HG03196 (cell line): Measurements from ENCODE around the gene UBE2G1.
"Not testable (repeated sequence)": the region's sequence is repeated elsewhere in the genome, so short reads cannot be mapped to it uniquely, and the experiment has no call there.

Source experiments
- ATAC-seq: cut with Tn5 transposase; IDR thresholded peaks from one replicate; pipeline ENCODE4 v1.9.1; 2021; ENCODE audit not compliant: unreplicated experiment

The UBE2G1 gene

DNA sequence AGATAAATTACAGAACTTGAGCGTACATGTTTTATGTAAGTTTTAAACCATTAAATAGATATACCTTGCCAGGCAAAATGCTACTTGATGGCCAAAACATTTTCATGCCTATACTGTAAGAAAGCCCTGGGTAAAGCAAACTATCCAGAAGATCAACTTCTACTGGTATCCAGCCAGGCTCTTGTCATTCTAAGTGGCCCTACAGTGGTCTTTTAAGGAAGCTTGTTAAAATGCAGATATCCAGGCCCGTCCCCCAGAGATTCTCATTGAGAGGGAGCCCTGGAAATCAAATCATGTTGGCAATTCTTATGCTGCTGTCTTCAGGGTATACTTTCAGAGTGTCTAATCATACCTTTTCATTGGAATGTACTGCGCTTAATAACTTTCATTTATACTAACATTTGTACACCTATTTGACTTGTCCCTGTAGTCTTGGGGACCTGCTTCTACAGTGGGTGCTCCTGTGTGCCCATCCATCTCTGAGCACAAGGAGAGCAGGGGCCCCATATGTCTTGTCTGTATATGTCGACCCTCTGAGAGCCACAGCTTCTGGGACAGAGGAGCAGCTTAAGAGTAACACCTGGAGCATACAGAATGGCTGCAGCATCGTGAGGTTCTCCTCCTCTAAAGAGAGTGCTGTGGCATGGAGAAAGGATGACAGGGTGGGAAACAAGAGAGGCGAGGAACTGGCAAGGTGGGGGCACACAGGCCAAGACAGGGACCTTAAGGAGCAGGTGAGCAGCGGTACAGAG is 59.1 kb downstream of the UBE2G1 start:
- no peak for ATAC-seq

DNA sequence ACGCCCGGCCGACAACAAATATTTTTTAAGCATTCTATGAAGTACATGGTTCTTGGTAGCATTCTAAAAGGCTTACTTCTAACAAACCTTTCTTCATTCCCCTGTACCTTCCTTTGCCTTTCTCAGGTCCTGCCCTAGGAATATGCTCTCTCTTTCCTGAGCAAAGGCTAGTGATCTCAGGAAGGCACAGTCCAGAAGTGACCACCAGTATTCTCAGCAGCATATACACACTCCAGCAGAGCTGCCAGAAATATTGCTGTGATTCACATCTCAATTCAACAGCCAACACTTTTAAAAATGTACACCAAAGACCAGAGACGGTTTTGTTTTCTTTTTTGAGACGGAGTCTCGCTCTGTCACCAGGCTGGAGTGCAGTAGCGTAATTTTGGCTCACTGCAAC is 61.3 kb downstream of the UBE2G1 start:
- ATAC-seq, result no peak

GRCh38 chr17:4304417-4305027 is 62.0 kb downstream of the UBE2G1 start:
- ATAC-seq, result no peak

DNA sequence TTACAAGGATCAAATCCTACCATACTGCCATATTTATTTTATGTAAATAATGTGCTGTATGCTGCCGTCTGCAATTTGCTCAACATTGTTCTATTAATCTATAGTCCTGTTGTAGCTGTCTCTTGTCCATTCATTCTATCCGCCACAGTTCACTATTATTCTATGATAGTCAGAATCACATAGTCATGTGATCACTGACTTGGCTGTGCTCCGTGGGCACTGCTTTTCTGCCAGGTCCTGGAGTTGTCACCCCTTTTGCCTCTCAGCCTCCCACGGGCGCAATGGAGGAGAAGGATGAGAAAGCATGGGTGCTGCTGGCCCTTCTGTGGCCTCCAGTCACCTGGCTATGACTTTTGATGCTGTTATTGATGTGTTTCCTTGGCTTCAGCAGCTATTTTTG is 65.4 kb downstream of the UBE2G1 start:
- no peak for ATAC-seq

DNA sequence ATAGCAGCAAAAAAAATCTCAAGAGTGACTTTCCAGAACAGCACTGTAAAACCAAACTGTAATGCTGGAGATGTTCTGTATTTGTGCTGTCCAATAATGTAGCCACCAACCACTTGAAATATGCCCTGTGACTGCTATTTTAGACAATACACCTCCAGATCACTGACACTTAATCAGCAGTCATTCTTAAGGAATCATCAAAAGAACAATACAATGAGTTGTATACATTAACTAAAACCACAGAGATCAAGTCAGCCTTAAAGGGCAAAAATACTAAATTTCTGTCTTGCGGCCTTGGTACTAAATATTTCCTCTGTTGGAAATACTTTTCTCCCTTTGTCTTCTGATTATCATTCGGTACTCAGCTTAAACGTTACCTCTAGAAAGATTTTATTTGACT is 69.1 kb downstream of the UBE2G1 start:
- no peak for ATAC-seq

DNA sequence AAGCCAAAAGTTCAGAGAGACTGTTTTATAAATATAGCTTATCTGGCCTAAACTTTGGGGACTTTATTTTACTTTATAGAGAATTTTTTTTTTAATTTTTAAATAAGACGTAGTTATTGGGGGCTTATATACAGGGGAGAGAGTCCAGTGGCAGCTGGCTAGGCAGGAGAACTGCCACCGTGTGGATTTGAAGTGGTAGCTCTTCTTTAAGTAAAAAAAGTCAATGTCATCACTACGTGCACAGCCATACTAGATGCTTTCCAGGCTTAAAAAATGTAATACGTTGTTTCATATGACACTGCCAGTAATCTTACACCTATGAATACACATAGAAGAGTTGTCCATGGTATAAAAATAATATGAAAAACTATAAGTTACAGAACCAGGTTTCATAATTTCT is 70.8 kb downstream of the UBE2G1 start:
- no peak for ATAC-seq

- no peak for ATAC-seq
Measured at GRCh38 chr17:4293572-4293971, 72.9 kb downstream of the UBE2G1 start.

DNA sequence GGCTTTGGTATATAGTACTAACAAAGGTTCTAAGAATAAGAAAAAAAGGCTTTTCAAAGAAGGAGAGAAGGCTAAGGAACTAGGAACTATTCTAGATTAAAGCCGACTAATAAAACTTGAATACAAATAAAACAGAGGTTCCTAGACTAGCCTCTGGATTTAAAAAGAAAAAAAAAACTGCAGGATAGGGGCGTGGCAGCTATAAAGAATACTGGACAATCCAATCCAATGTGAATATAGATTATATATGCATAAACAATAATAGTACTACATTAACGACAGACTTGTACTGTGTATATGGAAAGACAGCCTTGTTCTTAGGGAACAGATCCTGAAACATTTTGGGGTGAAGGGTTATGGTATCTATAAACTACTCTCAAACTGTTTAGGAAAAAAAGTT is 78.8 kb downstream of the UBE2G1 start:
- ATAC-seq, result no peak

- no peak for ATAC-seq
Measured at GRCh38 chr17:4276514-4276913, 90.0 kb downstream of the UBE2G1 start.

DNA sequence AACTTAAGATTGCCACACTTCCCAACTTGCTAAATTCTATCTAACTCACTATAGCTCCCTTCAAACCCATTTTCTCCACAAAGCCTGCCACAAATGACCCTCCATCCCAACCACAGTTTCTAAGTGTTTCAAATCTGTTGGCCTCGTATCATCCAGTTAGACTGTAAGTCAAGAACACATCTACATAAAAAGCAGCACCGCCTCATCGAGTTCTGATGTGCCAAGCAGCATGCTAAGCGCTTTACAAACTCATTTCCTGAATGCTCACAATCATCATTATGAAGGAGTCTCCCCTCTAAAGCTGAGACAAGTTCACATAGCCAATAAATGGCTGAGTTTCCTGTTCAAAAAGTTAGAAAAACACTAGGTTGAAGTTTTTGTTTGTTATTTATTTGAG is 93.5 kb downstream of the UBE2G1 start:
- no peak for ATAC-seq

GRCh38 chr17:4272213-4272971 is 94.1 kb downstream of the UBE2G1 start:
- no peak for ATAC-seq

- no peak for ATAC-seq
Measured at GRCh38 chr17:4270736-4271135, 95.7 kb downstream of the UBE2G1 start.

GRCh38 chr17:4269915-4270314 is 96.6 kb downstream of the UBE2G1 start:
- ATAC-seq, result no peak

DNA sequence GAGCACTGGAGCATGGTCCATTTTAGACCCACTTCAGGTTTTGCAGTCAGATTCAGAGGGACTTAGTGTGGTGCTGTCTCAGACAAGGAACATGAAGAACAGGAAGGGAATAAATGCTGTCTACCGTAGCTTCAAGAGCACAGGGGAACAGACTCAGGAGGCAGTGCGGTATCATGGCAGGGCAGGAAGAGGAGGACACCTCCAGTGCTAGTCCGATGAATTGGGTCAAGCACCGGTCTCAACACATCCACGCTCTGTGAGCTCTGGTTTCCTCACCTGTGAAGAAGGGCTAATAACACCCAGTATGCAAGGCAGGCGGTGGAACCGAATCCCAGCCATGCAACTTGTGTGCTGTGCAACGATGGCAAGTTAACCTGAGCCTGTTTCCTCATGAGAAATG is 99.1 kb downstream of the UBE2G1 start:
- ATAC-seq, result no peak

- ATAC-seq, result no peak
Measured at GRCh38 chr17:4266550-4266949, 99.9 kb downstream of the UBE2G1 start.

- ATAC-seq, result peak; percentile 93
Measured at GRCh38 chr17:4263282-4264215, 102.9 kb downstream of the UBE2G1 start, which contains the start of gene ANKFY1. ANKFY1 (minus strand) TSS chr17:4263979; CDS start chr17:4263941, 38 bp downstream.

GRCh38 chr17:4262703-4263102 is 103.8 kb downstream of the UBE2G1 start:
- no peak for ATAC-seq

- no peak for ATAC-seq
Measured at GRCh38 chr17:4261452-4261851, 105.0 kb downstream of the UBE2G1 start.

DNA sequence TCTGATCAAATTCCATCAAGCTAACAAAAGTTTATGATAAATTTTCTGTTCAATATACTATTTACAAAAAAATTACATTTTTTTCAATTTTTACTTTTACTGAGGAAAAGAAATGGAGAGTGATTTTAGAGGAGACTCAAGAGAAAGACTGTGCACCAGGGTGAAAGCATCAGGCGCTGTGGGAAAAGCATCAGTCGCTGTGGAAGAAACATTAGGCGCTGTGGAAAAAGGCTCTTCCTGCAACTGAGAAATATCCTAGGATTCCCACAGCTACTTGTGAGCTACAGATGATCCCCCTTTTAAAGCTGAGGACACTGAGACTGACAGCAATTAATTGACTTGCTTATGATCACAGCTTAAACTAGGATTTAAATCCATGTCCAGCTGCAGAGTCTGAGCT is 107.6 kb downstream of the UBE2G1 start:
- ATAC-seq, result no peak

- ATAC-seq, result no peak
Measured at GRCh38 chr17:4256952-4257351, 109.5 kb downstream of the UBE2G1 start.

- not testable (repeated sequence) for ATAC-seq
Measured at GRCh38 chr17:4255271-4255670, 111.2 kb downstream of the UBE2G1 start.
